Anterior cingulate cortex (tissue), 58 donors: ENCODE measurements around the gene LSMEM2.
A peak's percentile ranks its signal among the peaks of the same experiment; 100 is the strongest.

ENCODE experiments used
- DNase-seq, 58 donors: peaks; one replicate each; lab custom pipeline; 2025; lab: John Stamatoyannopoulos, UW

LSMEM2 gene

DNA sequence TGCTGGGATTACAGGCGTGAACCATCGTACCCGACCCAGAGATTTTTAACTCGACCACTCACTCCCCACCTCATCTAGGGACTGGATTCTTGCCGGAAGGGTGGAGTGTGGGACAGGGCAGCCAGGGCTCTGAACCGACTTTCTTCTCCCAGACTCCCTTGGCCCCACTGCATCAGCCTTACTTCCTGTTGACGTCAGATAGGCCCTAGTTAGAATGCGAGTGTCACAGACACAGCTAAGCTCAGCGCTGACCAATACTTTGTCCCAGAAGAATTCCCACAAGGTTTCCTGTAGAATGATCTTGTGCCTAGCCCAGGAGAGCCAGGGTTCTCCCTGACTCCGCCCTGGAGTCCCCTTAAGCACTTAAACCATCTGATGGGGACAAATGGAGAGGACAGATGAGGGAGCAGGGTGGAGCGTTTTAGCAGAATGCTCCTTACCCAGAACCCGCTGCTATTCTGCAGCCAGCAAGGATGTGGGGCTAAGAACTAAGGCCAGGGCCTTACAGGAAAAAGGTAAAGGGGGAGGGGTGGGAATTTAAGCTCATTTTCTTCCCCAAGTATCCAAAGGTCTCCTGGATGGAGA lies 54.9 kb downstream of the LSMEM2 start:
- no peak for DNase-seq

DNA sequence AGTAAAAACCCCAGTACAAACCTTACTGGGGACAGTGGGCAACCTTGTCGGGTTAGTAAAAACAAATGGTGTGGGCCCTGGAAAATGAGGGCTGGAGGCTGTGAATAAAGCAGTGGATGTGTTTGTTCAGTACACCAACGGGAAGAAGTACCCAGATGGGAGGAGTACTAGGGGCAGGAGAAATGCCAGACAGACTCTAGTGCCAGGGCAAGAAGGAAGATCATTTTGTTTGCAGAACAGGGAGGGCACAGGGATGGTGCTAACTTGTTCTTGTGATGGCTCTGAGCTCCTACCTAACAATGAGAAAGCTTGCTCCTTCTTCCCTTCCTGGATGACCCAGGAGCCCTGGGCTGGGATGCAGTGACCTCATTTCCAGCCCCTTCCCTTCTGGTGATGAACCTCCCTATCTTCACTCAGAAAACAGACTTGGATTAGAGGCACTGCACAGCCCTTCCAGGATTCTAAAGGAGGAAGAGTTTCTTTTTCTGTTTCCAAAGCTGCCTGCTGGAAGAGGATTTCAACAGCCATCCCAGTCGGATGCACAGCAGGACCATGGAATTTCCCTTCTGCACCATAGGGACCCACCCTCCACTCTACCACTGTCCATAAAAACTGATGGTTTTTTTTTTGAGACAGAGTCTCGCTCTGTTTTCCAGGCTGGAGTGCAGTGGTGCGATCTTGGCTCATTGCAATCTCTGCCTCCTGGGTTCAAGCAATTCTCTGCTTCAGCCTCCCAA lies 55.6 kb downstream of the LSMEM2 start:
- DNase-seq: no peak

DNA sequence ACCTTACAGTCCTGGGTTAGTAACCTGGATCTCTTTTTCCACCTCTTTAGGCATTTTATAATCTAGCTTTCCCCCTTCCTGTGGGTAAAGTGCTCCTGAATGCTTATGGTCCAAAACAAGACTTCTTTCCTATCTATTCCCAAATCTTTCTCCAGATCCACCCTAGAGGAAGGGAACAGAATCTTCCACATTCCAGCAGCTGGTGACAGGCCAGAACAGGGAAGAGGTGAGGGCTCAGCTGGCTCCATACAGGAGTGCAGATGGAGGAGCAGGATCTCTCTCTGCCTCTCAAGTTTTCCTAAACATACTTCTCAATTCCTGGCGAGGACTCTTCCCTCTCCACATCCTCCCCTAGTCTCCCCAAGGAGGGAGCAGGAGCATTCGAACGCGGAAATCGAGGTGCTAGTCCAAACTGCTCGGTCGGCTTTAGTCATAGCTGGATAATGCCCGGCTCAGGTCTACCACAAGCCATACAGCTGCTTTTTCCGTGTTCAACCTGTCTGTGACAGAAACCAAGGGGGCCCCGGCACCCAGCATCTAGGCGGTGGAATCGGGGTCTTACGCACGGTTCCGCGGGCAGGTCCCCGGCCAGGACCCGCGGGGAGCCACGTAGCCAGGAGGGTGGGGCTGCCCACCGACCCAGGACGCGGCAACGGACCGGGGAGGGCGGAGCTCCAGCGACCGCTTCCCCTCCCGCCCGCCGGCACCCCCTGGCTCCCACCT lies 57.7 kb downstream of the LSMEM2 start:
- peak in 3 of 58 donors; percentile 27 to 59 (median 52) for DNase-seq

DNA sequence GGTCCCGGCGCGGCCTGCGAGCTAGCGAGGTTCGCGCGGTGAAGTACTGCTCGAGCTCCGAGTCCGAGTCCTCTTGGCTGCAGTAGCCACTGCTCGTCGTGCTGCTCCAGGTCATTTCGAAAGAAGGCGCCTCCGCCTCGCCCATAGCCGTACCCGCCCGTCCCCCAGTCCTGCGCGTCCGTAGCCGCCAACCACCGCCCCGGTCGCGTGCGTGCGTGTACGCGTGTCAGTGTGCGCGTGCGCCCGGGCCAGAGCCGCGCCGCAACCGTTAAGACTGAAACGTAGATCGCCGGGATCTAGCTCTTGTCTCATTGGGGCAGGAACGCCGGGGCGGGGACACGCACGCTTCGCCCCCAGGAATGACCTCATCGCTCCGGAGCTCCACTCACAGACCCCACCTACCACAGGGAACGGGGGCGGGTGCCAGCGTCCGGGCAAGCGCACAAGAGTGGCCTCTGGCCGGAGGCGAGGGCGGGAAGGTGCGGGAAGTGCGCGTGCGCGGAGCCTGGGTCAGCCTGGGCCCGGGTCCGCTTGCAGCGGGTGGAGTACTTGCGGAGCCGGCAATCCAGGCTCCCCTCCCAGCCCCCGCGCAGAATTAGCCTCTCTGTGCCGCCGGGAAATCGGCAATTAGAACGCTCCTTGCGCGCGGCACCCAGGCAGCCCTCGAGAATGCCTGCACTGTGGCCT lies 58.4 kb downstream of the LSMEM2 start:
- DNase-seq: peak; percentile 85 to 99 (median 97)
